Keratinocyte (primary cell): ENCODE data around the gene SRD5A2. TPM values are rescaled to one million over a fixed set of nuclear protein-coding genes. Genes with fewer than 3 reads are reported as not detected.

Experiments used
- DNase-seq: peaks from one replicate; pipeline ENCODE4 v3.0.0-alpha.2; 2011; ENCODE audit warnings: low read depth, missing footprints, low spot score
- FAIRE-seq: peaks from 2 replicates; lab custom pipeline; 2011; peaks lifted over from hg19 to GRCh38; lab: Jason Lieb, UNC
- H2AFZ ChIP-seq: 2 replicates; pipeline ENCODE4 v1.6.0; 2012; ENCODE audit warnings: low read length, control low read depth, inconsistent platforms; ENCODE audit not compliant: control insufficient read depth
- H3K27ac ChIP-seq: 2 replicates; pipeline ENCODE4 v1.5.1; 2011; ENCODE audit warnings: low read length; ENCODE audit not compliant: control insufficient read depth, insufficient read depth
- H3K27me3 ChIP-seq: 3 replicates; pipeline ENCODE4 v1.6.0; 2011; ENCODE audit warnings: low read length; ENCODE audit not compliant: control insufficient read depth, insufficient read depth; ENCODE audit errors: extremely low read depth
- H3K36me3 ChIP-seq, 2 experiments: 2 replicates in 1 of 2; 3 replicates in 1 of 2; pipeline ENCODE4 v1.5.1; 2011; ENCODE audit warnings: low read length in 2 of 2, mild to moderate bottlenecking in 1 of 2; ENCODE audit not compliant: control insufficient read depth in 2 of 2, insufficient read depth in 2 of 2; ENCODE audit errors: extremely low read depth in 1 of 2
- H3K4me1 ChIP-seq: 3 replicates; pipeline ENCODE4 v1.5.1; 2011; ENCODE audit warnings: low read length; ENCODE audit not compliant: control insufficient read depth, insufficient read depth; ENCODE audit errors: extremely low read depth
- H3K4me2 ChIP-seq: 3 replicates; pipeline ENCODE4 v1.6.0; 2011; ENCODE audit warnings: low read depth, low read length; ENCODE audit not compliant: control insufficient read depth, insufficient read depth; ENCODE audit errors: extremely low read depth
- H3K4me3 ChIP-seq, 3 experiments: fragments of 200-600 bp in 1 of 3; sonication (generic) in 1 of 3; 2 replicates in 2 of 3; 3 replicates in 1 of 3; pipeline ENCODE4 v1.5.1; 2011 to 2016; ENCODE audit warnings: low read length in 3 of 3, mild to moderate bottlenecking in 3 of 3, control low read depth in 2 of 3, inconsistent platforms in 1 of 3, low read depth in 1 of 3, mixed read lengths in 1 of 3, mixed run types in 1 of 3, moderate library complexity in 1 of 3; ENCODE audit not compliant: control insufficient read depth in 2 of 3, insufficient read depth in 2 of 3; ENCODE audit errors: extremely low read depth in 1 of 3
- H3K79me2 ChIP-seq: 2 replicates; pipeline ENCODE4 v1.6.0; 2012; ENCODE audit warnings: low read length; ENCODE audit not compliant: control insufficient read depth, insufficient read depth
- H3K9ac ChIP-seq: 3 replicates; pipeline ENCODE4 v1.6.0; 2011; ENCODE audit warnings: low read length; ENCODE audit not compliant: control insufficient read depth, insufficient read depth; ENCODE audit errors: extremely low read depth
- H3K9me1 ChIP-seq: 3 replicates; pipeline ENCODE4 v1.6.0; 2011; ENCODE audit warnings: low read length; ENCODE audit not compliant: control insufficient read depth, insufficient read depth; ENCODE audit errors: extremely low read depth
- H3K9me3 ChIP-seq: 2 replicates; pipeline ENCODE4 v1.5.1; 2012; ENCODE audit warnings: low read depth, low read length; ENCODE audit not compliant: control insufficient read depth
- H4K20me1 ChIP-seq: 3 replicates; pipeline ENCODE4 v1.6.0; 2011; ENCODE audit warnings: low read length; ENCODE audit not compliant: control insufficient read depth, insufficient read depth; ENCODE audit errors: extremely low read depth
- EZH2 ChIP-seq: IDR thresholded peaks from one replicate; pipeline ENCODE4 v1.6.1; 2012; ENCODE audit warnings: inconsistent platforms, mild to moderate bottlenecking, low read length, moderate library complexity
- dilution Hi-C: fragments of 300-500 bp; cut with MboI; formaldehyde crosslinking; loops from one replicate; pipeline ENCODE4 v1.7.0; 2020; ENCODE audit warnings: low sequenced_read_pairs; ENCODE audit not compliant: extremely low pct_ligation_motif_present
- polyA plus RNA-seq, 5 experiments: library from polyadenylated mRNA; depleted of rRNA in 3 of 5; stranded (reverse) in 3 of 5; stranded (forward) in 1 of 5; unstranded in 1 of 5; fragments of >200 nt; gene quantifications; 1 replicate in 1 of 5; 2 replicates in 3 of 5; 3 replicates in 1 of 5; pipeline versions ENCODE4 v1.2.1 to v1.2.3, GENCODE V29; 2011 to 2012; ENCODE audit warnings: missing spikeins in 2 of 5, low read depth in 1 of 5, low replicate concordance in 1 of 5
- TF ChIP-seq, protein P1 (sequence below), 3 experiments: IDR thresholded peaks in 1 of 3; conservative IDR thresholded peaks in 1 of 3; optimal IDR thresholded peaks in 1 of 3; 2 replicates in 2 of 3; 3 replicates in 1 of 3; pipeline versions ENCODE3 to v1.5.1; 2011; ENCODE audit warnings: low read length in 3 of 3, mild to moderate bottlenecking in 3 of 3, moderate library complexity in 2 of 3, control low read depth in 1 of 3, inconsistent platforms in 1 of 3; ENCODE audit not compliant: insufficient read depth in 2 of 3; ENCODE audit errors: extremely low read depth in 1 of 3

SRD5A2 gene
- polyA plus RNA-seq, 1 donor (not counting 4 experiments of a cell fraction or from before 2014, with no cell fraction given) = 0.04 TPM

DNA sequence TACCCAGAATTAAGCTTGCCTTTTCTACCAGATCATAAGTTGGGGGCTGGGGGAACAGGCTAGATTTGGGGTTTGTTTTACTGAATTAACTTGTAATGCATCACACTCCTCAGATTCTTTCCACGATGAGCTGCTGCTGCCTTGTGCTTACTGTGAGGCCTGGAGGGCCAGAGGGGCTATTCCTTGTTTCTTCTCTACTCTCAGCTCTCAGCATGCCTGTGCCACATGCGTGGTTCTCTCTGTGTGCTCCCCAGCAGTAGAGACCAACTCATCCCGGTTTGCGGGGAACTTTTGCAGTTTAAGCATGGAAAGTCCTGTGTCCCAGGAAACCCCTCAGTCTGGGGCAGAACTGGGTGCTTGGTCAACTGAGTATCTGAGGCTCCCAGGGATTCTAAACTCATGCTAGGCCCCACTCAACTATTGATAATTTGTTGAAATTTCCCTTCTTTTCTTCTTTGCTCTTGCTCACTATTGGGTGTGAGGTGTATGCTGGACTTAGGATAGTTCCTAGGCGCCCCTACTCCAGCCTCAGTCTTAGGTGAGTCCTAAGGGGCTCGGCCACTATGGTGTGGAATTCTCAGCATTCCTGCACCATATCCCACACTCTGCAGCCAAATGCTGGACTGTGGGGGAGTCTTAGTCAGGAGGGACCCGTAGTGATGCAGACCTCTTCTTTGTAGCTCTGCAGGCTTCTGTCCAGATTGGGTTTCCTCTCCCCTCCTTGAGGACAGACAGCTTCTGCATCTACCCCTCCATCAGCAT is 63.1 kb downstream of the SRD5A2 start:
- Histone ChIP-seq H3K9me3 (no peaks in the 10 kb centered on the region), H3K36me3 (no peaks in the 10 kb centered on the region), H3K4me2 (no peak overlapping the region), H2AFZ (no peak overlapping the region), H3K79me2 (no peaks in the 10 kb centered on the region), H3K9ac (no peak overlapping the region), H3K27ac (no peak overlapping the region), H3K9me1 (no peaks in the 10 kb centered on the region), H3K27me3 (no peaks in the 10 kb centered on the region), H4K20me1 (no peaks in the 10 kb centered on the region), H3K4me3 (no peak overlapping the region), H3K4me1 (no peaks in the 10 kb centered on the region)
- no peak for FAIRE-seq
- no peak for TF ChIP-seq EZH2
- TF ChIP-seq, protein P1, sequence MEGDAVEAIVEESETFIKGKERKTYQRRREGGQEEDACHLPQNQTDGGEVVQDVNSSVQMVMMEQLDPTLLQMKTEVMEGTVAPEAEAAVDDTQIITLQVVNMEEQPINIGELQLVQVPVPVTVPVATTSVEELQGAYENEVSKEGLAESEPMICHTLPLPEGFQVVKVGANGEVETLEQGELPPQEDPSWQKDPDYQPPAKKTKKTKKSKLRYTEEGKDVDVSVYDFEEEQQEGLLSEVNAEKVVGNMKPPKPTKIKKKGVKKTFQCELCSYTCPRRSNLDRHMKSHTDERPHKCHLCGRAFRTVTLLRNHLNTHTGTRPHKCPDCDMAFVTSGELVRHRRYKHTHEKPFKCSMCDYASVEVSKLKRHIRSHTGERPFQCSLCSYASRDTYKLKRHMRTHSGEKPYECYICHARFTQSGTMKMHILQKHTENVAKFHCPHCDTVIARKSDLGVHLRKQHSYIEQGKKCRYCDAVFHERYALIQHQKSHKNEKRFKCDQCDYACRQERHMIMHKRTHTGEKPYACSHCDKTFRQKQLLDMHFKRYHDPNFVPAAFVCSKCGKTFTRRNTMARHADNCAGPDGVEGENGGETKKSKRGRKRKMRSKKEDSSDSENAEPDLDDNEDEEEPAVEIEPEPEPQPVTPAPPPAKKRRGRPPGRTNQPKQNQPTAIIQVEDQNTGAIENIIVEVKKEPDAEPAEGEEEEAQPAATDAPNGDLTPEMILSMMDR (optimal IDR thresholded peaks at IDR 0.05 in 1 of 3, IDR thresholded peaks at IDR 0.05 in 1 of 3, conservative IDR thresholded peaks at IDR 0.05 in 1 of 3; ENCODE audit: extremely low read depth in 1 of 3, insufficient read depth in 2 of 3, low read length in 3 of 3) = no peak
- DNase-seq = no peak
- dilution Hi-C loops = no loop called here

DNA sequence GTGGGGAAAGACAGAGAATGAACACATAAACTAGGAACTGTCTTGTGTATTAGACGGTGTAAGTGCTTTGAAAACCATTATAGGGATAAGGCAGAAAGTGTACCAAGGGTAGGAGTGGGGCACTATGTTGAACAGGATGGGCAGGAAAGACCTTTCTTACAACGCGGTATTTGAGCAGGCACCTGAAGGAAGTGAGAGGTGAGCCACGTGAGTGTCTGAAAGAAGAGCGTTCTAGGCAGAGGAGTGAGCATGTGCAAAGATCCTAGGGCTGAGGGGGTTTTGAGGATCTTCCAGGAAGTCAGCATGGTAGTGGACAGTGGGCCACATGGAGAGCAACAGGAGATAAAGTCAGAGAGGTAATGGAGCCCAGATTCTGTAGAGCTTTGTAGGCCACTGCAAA is 65.2 kb downstream of the SRD5A2 start:
- dilution Hi-C loops = no loop called here
- Histone ChIP-seq H3K27ac (no peak overlapping the region), H3K36me3 (no peaks in the 10 kb centered on the region), H3K27me3 (no peaks in the 10 kb centered on the region), H3K4me2 (no peak overlapping the region), H3K4me1 (no peaks in the 10 kb centered on the region), H3K79me2 (no peaks in the 10 kb centered on the region), H3K9me1 (no peaks in the 10 kb centered on the region), H3K9ac (no peak overlapping the region), H3K4me3 (no peak overlapping the region), H2AFZ (no peak overlapping the region), H3K9me3 (no peaks in the 10 kb centered on the region), H4K20me1 (no peaks in the 10 kb centered on the region)
- FAIRE-seq = no peak
- no peak for DNase-seq
- TF ChIP-seq, protein P1 (optimal IDR thresholded peaks at IDR 0.05 in 1 of 3, IDR thresholded peaks at IDR 0.05 in 1 of 3, conservative IDR thresholded peaks at IDR 0.05 in 1 of 3; ENCODE audit: extremely low read depth in 1 of 3, insufficient read depth in 2 of 3, low read length in 3 of 3) = no peak
- no peak for TF ChIP-seq EZH2
